Esophagus squamous epithelium (tissue), 4 donors: ENCODE data around the gene DLEU7.

Experiments
- CTCF ChIP-seq, 6 experiments: fragments of 450-650 bp in 4 of 6; fragments of 200-600 bp in 2 of 6; sonication (generic) in 2 of 6; IDR thresholded peaks; one replicate each; pipeline ENCODE4 v1.5.1; 2016 to 2019; ENCODE audit warnings: antibody characterized with exemption in 6 of 6, mild to moderate bottlenecking in 4 of 6, moderate library complexity in 4 of 6
- POLR2A ChIP-seq, 4 donors: fragments of 450-650 bp; IDR thresholded peaks; one replicate each; pipeline ENCODE4 v1.6.1; 2017; ENCODE audit warnings: antibody characterized with exemption in 4 of 4, mild to moderate bottlenecking in 4 of 4, moderate library complexity in 3 of 4

GRCh38 chr13:50779443-50780200, 63.9 kb downstream of the DLEU7 start:
- TF ChIP-seq CTCF (IDR thresholded peaks at IDR 0.05) (no peak), POLR2A (IDR thresholded peaks at IDR 0.05) (no peak)
